ENCODE results near the gene NAA38. TPM values are rescaled to one million over a fixed set of nuclear protein-coding genes. Genes with fewer than 3 reads are reported as not detected.
"Not testable (repeated sequence)": the region's sequence is repeated elsewhere in the genome, so short reads cannot be mapped to it uniquely, and the experiment has no call there.

Gene NAA38
- total RNA-seq, 1 experiment from 2014 or later, result 200 TPM

DNA sequence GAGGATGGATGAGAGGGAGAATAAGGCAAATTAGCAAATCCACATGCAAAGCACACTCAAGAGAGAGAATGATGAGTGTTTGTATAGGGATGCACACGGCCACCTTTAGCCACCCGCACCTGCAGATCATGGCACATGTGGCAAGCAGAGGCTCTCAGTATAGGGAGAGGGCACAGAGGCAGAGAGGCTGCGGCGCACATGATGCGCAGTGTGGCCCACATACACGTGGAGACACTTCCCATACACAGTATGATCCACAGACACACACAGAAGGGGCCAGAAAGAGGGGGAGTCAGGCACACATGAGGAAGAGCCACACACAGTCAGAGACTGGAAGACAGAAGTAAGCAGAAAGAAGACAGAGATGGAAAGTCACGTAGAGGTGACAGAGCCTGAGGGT, 24.7 kb upstream of the NAA38 start:
- no peak for DNase-seq (ENCODE audit: low spot score)

GRCh38 chr17:7881276-7882054, 24.1 kb upstream of the NAA38 start:
- no peak for DNase-seq (ENCODE audit: low spot score)

DNA sequence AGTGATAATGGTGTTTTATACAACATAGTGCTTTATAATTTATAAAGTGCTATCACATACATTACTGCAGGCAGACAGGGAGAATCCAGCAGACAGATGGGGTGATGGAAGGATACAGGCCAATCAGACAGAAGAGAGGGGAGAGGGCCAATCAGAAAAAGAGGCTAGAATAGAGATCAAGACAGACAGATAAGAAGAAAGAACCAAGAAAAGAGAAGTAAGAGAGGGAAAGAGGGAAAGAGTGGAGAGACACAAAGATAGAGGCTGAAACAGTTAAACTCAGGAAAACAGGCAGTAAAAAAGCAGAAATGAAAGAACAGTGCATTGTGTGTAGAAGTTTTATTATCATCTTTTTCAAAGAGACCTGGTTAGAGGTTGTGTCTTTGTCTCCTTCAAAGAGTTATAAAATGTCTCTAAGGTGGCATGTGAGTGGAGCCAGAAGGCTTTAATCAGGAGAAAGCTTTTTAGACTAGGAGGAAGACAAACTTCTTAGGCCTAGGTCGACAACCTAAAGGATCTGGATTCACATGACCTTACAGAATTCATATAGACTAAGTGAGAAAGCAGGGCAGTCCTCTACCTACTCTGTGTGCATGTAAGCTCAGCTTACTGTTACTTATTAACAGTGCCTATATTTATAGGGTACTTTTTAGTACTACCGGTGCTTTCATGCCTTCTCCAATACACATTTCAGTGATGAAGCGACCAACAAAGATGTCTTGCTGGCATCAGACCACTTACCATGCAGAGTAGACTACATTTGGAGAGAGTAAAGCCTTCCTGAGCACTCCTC, 22.9 kb upstream of the NAA38 start:
- no peak for DNase-seq (ENCODE audit: low spot score)

GRCh38 chr17:7878234-7878633, 20.9 kb upstream of the NAA38 start:
- no peak for DNase-seq (ENCODE audit: low spot score)

DNA sequence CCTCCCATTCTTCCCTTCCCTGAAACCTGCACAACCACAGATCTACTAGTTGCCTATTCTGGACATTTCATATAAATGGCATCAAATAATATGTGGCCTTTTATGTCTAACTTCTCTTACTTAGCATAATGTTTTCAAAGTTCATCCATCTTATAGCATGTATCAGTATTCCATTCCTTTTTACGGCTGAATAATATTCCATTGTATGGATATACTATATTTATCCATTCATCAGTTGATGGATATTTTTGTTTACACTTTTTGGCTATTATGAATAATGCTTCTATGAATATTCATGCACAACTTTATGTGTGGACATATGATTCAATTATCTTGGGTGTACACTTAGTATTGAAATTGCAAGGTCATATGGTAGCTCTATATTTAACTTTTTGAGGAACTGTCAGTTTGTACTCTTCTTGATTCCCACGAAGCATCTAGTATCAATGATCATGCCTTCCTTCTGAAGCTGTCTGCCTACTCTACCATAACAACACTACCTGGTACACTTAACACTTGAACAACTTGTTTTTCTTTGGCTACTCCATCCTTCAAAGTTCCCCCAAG, 18.5 kb upstream of the NAA38 start:
- DNase-seq (ENCODE audit: low spot score), result no peak

DNA sequence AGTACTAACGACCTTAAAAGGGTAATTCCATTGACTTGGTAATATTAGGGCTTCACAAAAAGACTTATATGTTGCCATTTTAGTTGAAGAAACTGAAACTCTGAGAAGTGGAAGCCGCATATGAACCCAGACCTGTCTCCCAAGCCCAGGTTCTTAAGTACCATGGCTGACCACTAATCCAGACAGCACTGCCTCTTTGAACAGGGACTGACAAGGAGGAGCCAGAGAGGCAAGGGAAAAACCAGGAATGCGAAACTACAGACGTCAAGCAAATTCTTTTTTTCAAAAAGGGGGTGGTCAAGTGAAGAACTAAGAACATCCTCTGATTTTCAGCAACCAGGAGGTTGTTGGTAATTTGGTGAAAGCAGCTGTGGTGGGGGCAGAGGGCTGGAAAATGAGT, 15.7 kb upstream of the NAA38 start:
- no peak for DNase-seq (ENCODE audit: low spot score)

DNA sequence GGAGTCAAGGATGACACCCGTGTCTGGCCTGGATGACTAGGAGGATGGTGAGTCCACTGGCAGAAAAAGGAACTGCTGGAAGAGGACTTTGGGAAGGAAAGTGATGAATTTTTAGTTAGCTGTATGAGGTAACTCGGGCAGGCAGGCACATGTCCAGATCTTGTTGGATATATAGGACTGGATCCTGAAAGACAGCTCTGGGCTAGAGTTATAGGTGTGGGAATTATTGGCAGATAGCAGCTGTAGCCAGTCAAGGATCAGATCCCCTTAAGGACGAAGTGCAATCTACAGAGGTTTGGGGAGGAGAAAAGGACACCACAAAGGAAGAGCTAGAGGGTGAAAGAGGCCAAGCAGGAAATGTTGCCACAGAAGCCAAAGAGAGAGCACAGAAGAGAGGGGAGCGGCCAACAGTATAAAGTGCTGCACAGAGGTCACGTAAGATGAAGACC, 10.5 kb upstream of the NAA38 start:
- no peak for DNase-seq (ENCODE audit: low spot score)

- no peak for DNase-seq (ENCODE audit: low spot score)
These were observed 7.8 kb upstream of the NAA38 start for GRCh38 chr17:7864995-7865650.

DNA sequence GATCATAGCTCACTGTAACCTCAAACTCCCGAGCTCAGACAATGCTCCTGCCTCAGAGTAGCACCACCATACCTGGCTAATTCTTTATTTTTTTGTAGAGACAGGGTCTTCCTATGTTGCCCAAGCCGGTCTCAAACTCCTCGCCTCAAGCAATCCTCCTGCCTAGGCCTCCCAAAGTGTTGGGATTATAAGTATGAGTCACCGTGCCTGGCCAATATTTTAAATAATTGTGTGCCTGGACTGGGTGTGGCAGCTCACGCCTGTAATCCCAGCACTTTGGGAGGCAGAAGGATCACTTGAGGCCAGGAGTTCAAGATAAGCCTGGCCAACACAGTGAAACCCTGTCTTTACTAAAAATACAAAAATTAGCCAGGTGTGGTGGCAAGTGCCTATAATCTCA, 7.0 kb upstream of the NAA38 start:
- DNase-seq (ENCODE audit: low spot score), result not testable (repeated sequence)

DNA sequence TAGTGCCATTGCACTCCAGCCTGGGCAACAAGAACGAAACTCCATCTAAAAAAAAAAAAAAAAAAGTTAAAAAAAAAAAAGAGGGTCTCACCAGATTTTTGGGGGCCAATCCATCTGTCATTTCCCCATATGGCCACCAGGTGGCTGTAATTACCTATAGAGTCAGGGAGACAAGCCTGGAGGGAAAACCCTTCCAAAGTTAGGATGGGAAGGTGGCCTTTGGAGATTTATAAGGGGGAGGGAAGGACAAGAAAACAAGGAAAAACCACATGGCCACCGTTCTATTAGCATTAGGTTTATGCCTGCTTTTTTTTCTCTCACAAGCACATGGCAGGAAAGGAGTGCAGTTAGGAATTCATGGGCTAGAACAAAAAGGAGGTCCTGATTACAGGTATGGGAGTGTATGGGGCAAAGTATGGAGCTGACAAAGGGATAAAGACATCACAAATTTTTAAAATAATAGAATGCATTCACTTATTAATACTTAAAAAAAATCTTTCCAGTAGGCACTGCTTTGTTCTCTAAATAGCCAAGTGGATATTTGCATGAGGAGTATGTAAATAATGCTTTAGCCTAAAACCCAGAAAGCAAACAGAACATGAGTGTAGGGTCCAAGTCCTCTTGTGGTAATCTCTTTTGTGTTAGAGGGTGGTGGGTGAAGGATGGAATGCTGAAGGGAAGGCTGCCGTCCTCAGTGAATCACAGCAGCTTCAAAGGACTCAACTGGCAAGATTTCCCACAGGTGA, 5.5 kb upstream of the NAA38 start:
- DNase-seq (ENCODE audit: low spot score), result peak; percentile 36

- no peak for DNase-seq (ENCODE audit: low spot score)
These were observed 1.7 kb upstream of the NAA38 start for GRCh38 chr17:7859028-7859427.

GRCh38 chr17:7858522-7858810, 1.1 kb upstream of the NAA38 start:
- DNase-seq (ENCODE audit: low spot score), result no peak

- no peak for DNase-seq (ENCODE audit: low spot score)
These were observed 558 bp upstream of the NAA38 start, which contains the start of gene CYB5D1 for GRCh38 chr17:7857713-7858521. TSS of gene CYB5D1 (plus strand) at chr17:7858003. CDS start at chr17:7858135, 132 bp downstream.

DNA sequence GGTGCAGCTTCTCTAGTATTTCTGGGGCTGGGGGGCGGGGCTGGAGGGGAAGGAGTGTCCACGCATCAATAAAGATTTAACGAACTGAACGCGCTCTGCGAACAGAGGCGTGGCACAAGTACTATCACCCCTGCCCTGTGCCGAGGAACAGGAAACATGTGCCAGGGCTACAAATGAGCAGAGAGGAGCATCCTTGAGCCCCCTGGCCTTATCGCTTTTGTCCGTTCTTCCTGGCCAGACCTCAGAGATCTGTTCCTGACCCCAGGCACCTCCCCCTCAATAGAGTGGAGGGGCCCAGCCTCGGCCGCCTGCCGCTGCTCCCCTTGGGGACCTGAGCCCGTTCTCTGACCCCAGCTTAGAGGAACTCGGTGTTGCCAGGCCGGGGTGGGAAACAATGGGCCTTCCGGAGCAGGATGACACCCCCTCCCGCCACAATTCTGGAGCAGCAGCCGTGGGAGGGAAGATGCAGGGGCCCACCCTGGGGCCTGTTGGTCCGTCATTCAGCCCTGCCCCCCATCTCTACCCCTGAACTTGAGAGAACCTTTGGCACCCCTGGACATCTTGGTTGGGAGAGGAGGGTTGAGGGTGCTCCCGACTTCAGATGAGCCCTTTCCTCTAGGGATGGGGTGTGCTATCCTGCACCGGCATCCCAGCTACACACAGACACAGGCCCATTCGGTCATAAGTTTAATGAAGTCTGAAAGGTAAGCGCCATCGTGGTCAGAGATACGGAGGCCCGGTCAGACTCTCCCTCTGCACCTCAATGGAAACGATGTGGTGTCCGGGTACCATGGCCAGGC, 1.1 kb downstream of the NAA38 start:
- no peak for DNase-seq (ENCODE audit: low spot score)

- DNase-seq (ENCODE audit: low spot score), result no peak
These were observed 1.7 kb downstream of the NAA38 start for GRCh38 chr17:7855660-7856010.

GRCh38 chr17:7854851-7855659, 2.3 kb downstream of the NAA38 start, which contains the start of gene TMEM88:
TSS of gene TMEM88 (plus strand) at chr17:7855066. CDS start at chr17:7855075, 9 bp downstream.
- no peak for DNase-seq (ENCODE audit: low spot score)

- DNase-seq (ENCODE audit: low spot score), result no peak
These were observed 3.1 kb downstream of the NAA38 start for GRCh38 chr17:7854078-7854777.

GRCh38 chr17:7853691-7854038, 3.7 kb downstream of the NAA38 start:
- no peak for DNase-seq (ENCODE audit: low spot score)

Measured in A172 (cell line).